Activated naive CD4-positive, alpha-beta T cell (primary cell): ENCODE data around the gene NDFIP2.

Experiments
- DNase-seq, 4 experiments: peaks; one replicate each; lab custom pipeline; 2025; lab: John Stamatoyannopoulos, UW

NDFIP2 gene

GRCh38 chr13:79496188-79496587, 15.2 kb downstream of the NDFIP2 start:
- no peak for DNase-seq

DNA sequence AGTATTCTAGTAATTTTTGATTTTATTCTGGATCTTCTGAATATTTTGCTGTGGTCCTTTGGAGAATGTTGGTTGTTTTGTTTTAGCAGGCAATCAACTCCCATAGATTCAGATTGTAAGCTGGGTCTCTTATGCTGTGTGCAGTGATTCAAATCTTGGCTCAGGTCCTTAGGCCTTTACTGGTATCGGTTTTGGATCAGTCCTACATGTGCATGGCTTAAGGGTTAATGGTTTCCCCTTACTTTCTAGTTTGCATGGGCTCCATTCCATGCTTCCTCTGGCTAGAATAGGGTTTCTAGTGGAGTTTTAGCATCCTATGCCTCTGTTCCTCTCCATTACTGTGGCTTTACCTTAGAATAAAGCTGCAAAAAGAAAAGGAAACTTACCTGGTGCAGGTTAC, 16.1 kb downstream of the NDFIP2 start:
- DNase-seq: no peak

DNA sequence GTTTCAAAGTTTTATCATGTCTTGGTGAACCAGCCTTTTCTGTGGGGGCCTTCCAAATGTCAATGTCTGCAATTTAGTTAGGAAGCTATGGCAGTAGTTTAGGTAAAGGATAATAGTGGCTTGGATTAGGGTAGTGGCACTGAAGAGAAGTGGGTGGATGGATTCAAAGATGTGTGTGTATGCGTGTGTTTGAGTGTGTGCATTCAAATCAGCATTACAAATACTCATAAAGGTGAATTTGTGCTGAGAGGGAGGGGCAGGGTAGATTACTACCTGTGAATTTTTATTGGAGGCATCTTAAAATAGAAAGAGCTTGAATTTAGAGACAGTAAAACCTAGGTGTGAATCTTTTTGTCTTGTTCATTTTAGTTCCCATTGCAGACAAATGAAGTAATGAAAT, 16.9 kb downstream of the NDFIP2 start:
- DNase-seq: no peak

GRCh38 chr13:79500829-79501228, 19.9 kb downstream of the NDFIP2 start:
- DNase-seq: no peak

GRCh38 chr13:79501538-79502232, 20.7 kb downstream of the NDFIP2 start:
- DNase-seq: no peak

GRCh38 chr13:79502859-79503468, 22.0 kb downstream of the NDFIP2 start:
- no peak for DNase-seq

- DNase-seq: no peak
These were observed 22.6 kb downstream of the NDFIP2 start for GRCh38 chr13:79503473-79504017.

DNA sequence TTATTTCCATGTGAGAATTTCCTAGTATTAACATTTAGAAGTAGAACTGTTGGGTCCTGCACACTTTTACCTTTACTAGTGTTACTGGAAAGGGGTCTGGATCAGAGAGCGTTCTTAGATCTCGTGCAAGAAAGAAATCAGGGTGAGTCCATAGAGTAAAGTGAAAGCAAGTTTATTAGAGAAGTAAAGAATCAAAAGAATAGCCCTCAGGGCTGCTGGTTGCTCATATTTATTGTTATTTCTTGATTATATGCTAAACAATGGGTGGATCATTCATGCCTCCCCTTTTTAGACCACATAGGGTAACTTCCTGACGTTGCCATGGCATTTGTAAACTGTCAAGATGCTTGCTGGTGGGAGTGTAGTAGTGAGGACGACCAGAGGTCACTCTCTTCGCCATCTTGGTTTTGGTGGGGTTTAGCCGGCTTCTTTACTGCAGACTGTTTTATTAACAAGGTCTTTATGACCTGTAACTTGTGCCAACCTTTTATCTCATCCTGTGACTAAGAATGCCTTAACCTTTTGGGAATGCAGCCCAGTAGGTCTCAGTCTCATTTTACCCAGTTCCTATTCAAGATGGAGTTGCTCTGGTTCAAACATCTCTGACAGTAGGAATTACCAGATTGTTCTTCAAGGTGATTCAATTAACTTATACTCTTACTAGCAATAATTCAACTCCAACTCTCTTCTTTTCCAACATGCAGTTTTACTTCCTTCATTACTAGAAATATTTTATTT, 27.4 kb downstream of the NDFIP2 start:
- no peak for DNase-seq

- no peak for DNase-seq
These were observed 30.7 kb downstream of the NDFIP2 start for GRCh38 chr13:79511611-79512010.

DNA sequence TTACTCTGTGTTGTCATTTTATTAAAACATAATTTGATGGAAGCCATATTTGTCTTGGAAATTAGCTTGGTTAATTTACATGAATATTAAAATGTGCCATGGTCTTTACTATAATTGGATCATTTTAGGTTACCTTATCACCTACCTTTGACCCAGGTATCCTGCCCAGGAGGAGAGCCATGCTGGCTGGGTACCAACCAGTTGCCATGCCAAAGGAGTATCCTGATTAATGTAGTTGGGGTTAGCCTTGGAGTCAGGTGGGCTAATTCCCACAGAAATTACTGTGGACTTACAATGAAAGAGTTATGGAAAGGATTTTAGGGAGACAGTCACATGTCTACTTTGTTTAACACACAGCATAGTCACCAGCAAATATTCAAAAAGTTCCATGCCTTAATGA, 32.0 kb downstream of the NDFIP2 start:
- no peak for DNase-seq

DNA sequence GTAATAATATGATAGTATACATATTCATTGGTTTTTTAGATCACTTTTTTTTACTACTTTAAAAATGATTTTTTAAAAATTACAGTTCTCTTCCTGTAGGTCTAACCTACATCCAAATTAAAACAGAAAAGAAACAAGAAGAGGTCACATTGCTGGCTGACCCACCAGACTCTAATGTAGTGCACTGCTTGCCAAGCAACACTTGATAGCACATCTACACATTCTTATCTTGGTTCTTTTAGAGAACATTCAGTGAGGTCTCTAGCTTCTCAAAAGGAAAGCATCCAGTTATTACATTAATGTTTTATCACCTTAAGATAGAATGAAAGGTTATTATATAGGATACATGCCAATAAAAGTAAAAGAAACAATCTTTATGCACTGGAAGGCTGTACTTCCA, 35.6 kb downstream of the NDFIP2 start:
- DNase-seq: no peak

- DNase-seq: no peak
These were observed 38.3 kb downstream of the NDFIP2 start for GRCh38 chr13:79519255-79519654.

- no peak for DNase-seq
These were observed 41.6 kb downstream of the NDFIP2 start for GRCh38 chr13:79522583-79522982.

DNA sequence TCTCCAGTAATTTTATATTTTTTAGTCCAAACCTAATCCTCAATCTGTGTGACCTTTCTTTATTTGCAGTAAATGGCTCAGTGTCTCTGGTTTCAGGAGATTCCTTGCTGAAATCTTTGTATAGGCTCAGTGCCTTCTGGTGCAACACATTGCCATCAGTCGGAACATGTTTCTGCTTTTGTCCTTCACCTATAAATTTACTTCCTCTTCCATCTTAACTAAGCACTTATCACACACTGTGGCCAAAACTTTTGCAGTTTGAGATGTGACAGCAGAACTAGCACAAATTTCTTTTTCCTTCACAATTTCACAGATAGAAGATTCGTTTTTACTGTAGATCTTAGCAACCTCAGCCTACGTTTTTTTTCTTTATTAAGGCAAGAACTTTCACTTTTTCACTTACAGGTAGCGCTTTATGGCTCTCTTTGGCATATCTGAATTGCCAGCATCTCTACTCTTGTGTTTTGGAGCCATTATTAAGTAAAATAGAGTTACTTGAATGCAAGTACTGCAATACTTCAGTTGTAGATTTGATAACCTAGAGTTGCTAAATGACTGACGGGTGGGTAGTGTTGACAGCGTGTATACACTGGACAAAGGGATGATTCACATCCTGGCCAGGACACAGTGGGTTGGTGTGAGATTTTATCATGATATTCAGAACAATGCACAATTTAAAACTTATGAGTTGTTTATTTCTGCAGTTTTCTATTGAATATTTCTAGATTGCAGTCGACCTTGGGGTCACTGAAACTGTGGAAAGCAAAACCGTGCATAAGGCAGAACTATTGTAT, 44.3 kb downstream of the NDFIP2 start:
- DNase-seq: no peak

DNA sequence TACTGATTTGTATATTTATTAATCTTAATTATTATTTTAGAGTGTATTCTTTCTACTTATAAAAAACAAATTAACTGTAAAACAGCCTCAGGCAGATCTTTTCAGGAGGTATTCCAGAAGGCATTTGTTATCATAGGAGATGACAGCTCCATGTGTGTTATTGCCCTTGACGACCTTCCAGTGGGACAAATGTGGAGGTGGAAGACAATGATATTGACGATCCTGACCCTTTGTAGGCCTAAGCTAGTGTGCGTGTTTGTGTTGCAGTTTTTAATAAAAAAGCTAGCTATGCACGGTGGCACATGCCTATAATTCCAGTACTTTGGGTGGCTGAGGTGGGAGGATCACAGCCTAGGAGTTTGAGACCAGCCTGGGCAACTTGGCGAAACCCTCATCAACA, 46.7 kb downstream of the NDFIP2 start:
- DNase-seq: no peak

DNA sequence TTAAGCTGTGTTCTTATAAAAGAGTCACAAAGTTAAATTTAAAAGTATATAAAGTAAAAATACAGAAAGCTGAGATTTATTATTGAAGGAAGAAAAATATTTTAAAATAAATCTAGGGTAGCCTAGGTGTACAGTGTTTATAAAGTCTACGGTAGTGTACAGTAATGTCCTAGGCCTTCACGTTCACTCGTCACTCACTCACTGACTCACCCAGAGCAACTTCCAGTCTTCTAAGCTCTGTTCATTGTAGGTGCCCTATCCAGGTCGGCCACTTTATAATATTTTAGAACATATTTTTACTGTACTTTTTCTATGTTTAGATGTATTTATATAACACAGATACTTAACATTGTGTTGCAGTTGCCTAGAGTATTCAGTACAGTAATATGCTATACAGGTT, 47.4 kb downstream of the NDFIP2 start:
- no peak for DNase-seq

- DNase-seq: no peak
These were observed 47.8 kb downstream of the NDFIP2 start for GRCh38 chr13:79528759-79529191.

DNA sequence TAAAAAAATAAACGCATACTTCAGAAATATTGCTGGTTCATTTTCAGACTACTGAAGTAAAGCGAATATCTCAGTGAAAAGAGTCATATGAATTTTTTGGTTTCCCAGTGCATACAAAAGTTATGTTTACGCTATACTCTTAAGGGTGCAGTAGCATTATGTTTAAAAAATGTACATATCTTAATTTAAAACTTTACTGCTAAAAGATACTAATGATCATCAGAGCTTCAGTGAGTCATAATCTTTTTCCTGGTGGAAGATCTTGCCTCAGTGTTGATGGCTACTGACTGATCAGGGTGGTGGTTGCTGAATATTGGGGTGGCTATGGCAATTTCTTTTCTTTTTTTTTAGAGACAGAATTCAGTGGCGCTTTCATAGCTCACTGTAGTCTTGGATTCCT, 48.9 kb downstream of the NDFIP2 start:
- no peak for DNase-seq

- DNase-seq: no peak
These were observed 49.3 kb downstream of the NDFIP2 start for GRCh38 chr13:79530270-79530669.

DNA sequence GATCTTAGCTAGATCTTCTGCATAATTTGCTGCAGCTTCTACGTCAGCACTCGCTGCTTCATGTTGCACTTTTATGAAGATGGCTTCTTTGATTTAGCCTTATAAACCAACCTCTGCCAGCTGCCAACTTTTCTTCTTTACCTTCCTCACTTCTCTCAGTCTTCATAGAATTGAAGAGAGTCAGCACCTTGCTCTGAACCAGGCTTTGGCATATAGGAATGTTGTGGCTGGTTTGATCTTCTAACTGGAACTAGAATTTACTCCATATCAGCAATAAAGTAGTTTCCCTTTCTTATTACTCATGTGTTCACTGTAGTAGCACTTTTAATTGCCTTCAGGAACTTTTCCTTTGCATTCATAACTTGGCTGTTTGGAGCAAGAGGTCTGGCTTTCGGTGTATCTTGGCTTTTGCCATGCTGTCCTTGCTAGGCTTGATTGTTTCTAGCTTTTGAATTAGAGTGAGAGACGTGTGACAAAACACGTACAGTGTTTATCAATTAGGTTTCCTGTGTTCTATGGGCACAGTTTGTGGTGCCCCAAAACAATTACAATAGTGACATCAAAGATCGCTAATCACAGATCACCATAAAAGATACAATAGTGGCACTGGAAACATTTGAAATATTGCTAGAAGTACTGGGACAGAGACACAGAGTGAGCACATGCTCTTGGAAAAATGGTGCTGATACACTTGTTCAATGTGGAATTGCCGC, 50.7 kb downstream of the NDFIP2 start:
- no peak for DNase-seq

- no peak for DNase-seq
These were observed 51.6 kb downstream of the NDFIP2 start for GRCh38 chr13:79532576-79532975.
